Hepatocyte (in vitro differentiated cells): ENCODE data around the gene ETV6. TPM values are rescaled to one million over a fixed set of nuclear protein-coding genes. Genes with fewer than 3 reads are reported as not detected.

Experiments used
- DNase-seq: peaks from one replicate; pipeline ENCODE4 v3.0.0-alpha.2; 2016; ENCODE audit warnings: low spot score
- H2AFZ ChIP-seq: fragments of 200-600 bp; sonication (generic); 2 replicates; pipeline ENCODE4 v1.6.0; 2016; ENCODE audit warnings: antibody characterized with exemption, mild to moderate bottlenecking
- H3K27ac ChIP-seq: fragments of 200-600 bp; sonication (generic); 2 replicates; pipeline ENCODE4 v1.5.1; 2016; ENCODE audit warnings: mild to moderate bottlenecking
- H3K27me3 ChIP-seq: fragments of 200-600 bp; sonication (generic); 2 replicates; pipeline ENCODE4 v1.6.1; 2016
- H3K36me3 ChIP-seq: fragments of 200-600 bp; sonication (generic); replicated peaks from 2 replicates; pipeline ENCODE4 v1.5.1; 2016; ENCODE audit warnings: low read depth; ENCODE audit not compliant: insufficient read depth
- H3K4me1 ChIP-seq: fragments of 200-600 bp; sonication (generic); 2 replicates; pipeline ENCODE4 v1.5.1; 2016; ENCODE audit warnings: mild to moderate bottlenecking, moderate library complexity; ENCODE audit not compliant: insufficient read depth
- H3K4me2 ChIP-seq: fragments of 200-600 bp; sonication (generic); 2 replicates; pipeline ENCODE4 v1.6.0; 2016
- H3K4me3 ChIP-seq: fragments of 200-600 bp; sonication (generic); 2 replicates; pipeline ENCODE4 v1.5.1; 2016; ENCODE audit warnings: mild to moderate bottlenecking
- H3K79me2 ChIP-seq: fragments of 200-600 bp; sonication (generic); 2 replicates; pipeline ENCODE4 v1.6.0; 2017; ENCODE audit warnings: mild to moderate bottlenecking
- H3K9me2 ChIP-seq: fragments of 200-600 bp; sonication (generic); replicated peaks from 2 replicates; pipeline ENCODE4 v1.6.0; 2017; ENCODE audit warnings: mild to moderate bottlenecking; ENCODE audit not compliant: insufficient read depth
- H3K9me3 ChIP-seq: fragments of 200-600 bp; sonication (generic); 2 replicates; pipeline ENCODE4 v1.5.1; 2016; ENCODE audit warnings: low read depth, mild to moderate bottlenecking
- H4K20me1 ChIP-seq: fragments of 200-600 bp; sonication (generic); 2 replicates; pipeline ENCODE4 v1.6.0; 2016; ENCODE audit warnings: mild to moderate bottlenecking; ENCODE audit not compliant: insufficient read depth, poor library complexity, severe bottlenecking
- CTCF ChIP-seq: fragments of 200-600 bp; sonication (generic); IDR thresholded peaks from 2 replicates; pipeline ENCODE4 v1.5.1; 2016; ENCODE audit warnings: antibody characterized with exemption, mild to moderate bottlenecking; ENCODE audit not compliant: poor library complexity
- EZH2 ChIP-seq: fragments of 200-600 bp; sonication (generic); IDR thresholded peaks from 2 replicates; pipeline ENCODE4 v1.6.1; 2016; ENCODE audit warnings: antibody characterized with exemption, mild to moderate bottlenecking, borderline replicate concordance
- EZH2phosphoT487 ChIP-seq: fragments of 200-600 bp; sonication (generic); IDR thresholded peaks from one replicate; pipeline ENCODE4 v1.6.1; 2018; ENCODE audit warnings: antibody characterized with exemption, mild to moderate bottlenecking, low read depth, moderate library complexity; ENCODE audit not compliant: unreplicated experiment, severe bottlenecking
- WGBS: methylation state at CpG from one replicate; pipeline ENCODE4 v1.1.6; 2016; ENCODE audit warnings: low lambda C conversion rate; ENCODE audit errors: missing lambda C conversion rate; 5-methylcytosine and 5-hydroxymethylcytosine counted together
- polyA plus RNA-seq: library from polyadenylated mRNA; unstranded; fragments of >200 nt; fragmentation: Nextera tagmentation; extraction: Ambion mirVana; gene quantifications from 2 replicates; pipeline ENCODE4 v1.2.1, GENCODE V29; 2016
- total RNA-seq: library from RNA; depleted of rRNA; stranded (reverse); fragments of >200 nt; gene quantifications from 2 replicates; pipeline ENCODE4 v1.2.3, GENCODE V29; 2014

Gene ETV6
- total and polyA plus RNA-seq, 2 experiments from 2014 or later = 8.0 to 9.7 TPM

DNA sequence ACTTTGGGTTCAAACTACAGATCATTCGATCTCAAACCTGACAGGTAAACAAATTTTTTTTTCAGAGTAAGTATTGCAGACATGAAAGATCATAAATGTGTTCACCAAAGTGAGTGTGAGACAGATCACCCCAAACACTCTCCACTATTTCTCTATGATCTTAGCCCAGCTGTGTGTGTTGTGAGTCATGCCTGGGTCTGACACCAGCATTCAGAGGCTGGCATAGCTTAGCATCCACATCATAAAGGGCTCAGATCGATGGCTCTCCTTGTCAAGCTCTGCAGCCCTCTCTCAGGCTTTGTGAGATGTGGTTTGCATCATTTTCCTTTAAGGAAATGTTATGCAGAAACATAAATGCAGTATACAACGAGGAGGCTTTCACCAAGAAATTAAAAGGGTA, 164.9 kb downstream of the ETV6 start:
- Histone ChIP-seq H3K4me1 (peaks cover 33% of the 10 kb centered on the region), H3K27me3 (no peaks in the 10 kb centered on the region), H3K4me2 (no peak overlapping the region), H3K9me2 (no peaks in the 10 kb centered on the region), H3K27ac (peak overlapping the region; percentile 87), H3K4me3 (no peak overlapping the region), H3K9me3 (no peaks in the 10 kb centered on the region), H2AFZ (no peak overlapping the region), H3K79me2 (peaks cover 12% of the 10 kb centered on the region), H3K36me3 (no peaks in the 10 kb centered on the region), H4K20me1 (no peaks in the 10 kb centered on the region)
- no peak for TF ChIP-seq CTCF
- TF ChIP-seq EZH2phosphoT487 = no peak
- TF ChIP-seq EZH2 = no peak
- 48% methylated on average over 3 of the region's 3 CpGs for WGBS
- DNase-seq = peak; percentile 34

GRCh38 chr12:11815397-11815796, 165.9 kb downstream of the ETV6 start:
- Histone ChIP-seq H3K9me3 (no peaks in the 10 kb centered on the region), H3K4me1 (peaks cover 33% of the 10 kb centered on the region), H4K20me1 (no peaks in the 10 kb centered on the region), H3K79me2 (peaks cover 16% of the 10 kb centered on the region), H3K27me3 (no peaks in the 10 kb centered on the region), H3K9me2 (no peaks in the 10 kb centered on the region), H3K4me2 (no peak overlapping the region), H3K27ac (no peak overlapping the region), H2AFZ (no peak overlapping the region), H3K4me3 (no peak overlapping the region), H3K36me3 (no peaks in the 10 kb centered on the region)
- WGBS = 92% methylated on average over 5 of the region's 5 CpGs
- no peak for DNase-seq
- TF ChIP-seq EZH2 = no peak
- TF ChIP-seq EZH2phosphoT487 = no peak
- no peak for TF ChIP-seq CTCF

GRCh38 chr12:11819643-11820042, 170.2 kb downstream of the ETV6 start:
- Histone ChIP-seq H3K4me2 (no peak overlapping the region), H2AFZ (no peak overlapping the region), H3K79me2 (peaks cover 12% of the 10 kb centered on the region), H3K27ac (no peak overlapping the region), H3K36me3 (no peaks in the 10 kb centered on the region), H3K4me3 (no peak overlapping the region), H3K9me2 (no peaks in the 10 kb centered on the region), H3K27me3 (no peaks in the 10 kb centered on the region), H4K20me1 (no peaks in the 10 kb centered on the region), H3K9me3 (no peaks in the 10 kb centered on the region), H3K4me1 (no peaks in the 10 kb centered on the region)
- whole genome bisulfite sequencing = 93% methylated on average over 4 of the region's 4 CpGs
- TF ChIP-seq EZH2phosphoT487 = no peak
- no peak for TF ChIP-seq EZH2
- no peak for TF ChIP-seq CTCF
- DNase-seq = no peak

DNA sequence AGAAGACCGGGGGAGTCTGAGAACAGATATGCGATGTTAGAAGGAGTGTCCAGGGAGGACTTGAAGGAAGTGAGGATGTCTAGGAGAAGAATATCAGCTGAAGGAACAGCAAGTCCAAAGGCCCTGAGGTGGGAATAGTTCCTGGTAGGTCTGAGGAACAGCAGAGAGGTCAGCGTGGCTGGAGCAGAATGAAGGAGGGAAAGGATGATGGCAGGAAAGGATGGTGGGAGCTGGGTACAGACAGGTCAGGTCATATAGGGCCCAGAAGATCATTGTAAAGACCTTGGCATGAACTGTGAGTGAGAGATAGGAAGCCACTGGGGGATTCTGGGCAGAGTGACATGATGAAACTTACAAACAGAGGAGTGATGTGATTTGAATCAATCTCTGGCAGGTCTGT, 171.0 kb downstream of the ETV6 start:
- H3K79me2 ChIP-seq = peaks cover 8% of the 10 kb centered on the region
- H4K20me1 ChIP-seq = no peaks in the 10 kb centered on the region
- H3K4me3 ChIP-seq = no peak overlapping the region
- H3K36me3 ChIP-seq = no peaks in the 10 kb centered on the region
- H3K9me2 ChIP-seq = no peaks in the 10 kb centered on the region
- H2AFZ ChIP-seq = no peak overlapping the region
- no peak overlapping the region for H3K27ac ChIP-seq
- no peak for DNase-seq
- no peak overlapping the region for H3K4me2 ChIP-seq
- no peaks in the 10 kb centered on the region for H3K27me3 ChIP-seq
- H3K9me3 ChIP-seq = no peaks in the 10 kb centered on the region
- WGBS = 89% methylated on average over 3 of the region's 3 CpGs
- TF ChIP-seq EZH2phosphoT487 (no peak), EZH2 (no peak), CTCF (no peak)
- no peaks in the 10 kb centered on the region for H3K4me1 ChIP-seq
